Measurements from ENCODE around the gene SKIC2.

Gene SKIC2

GRCh38 chr6:31956796-31957195, 2.2 kb upstream of the SKIC2 start:
- ChIA-PET POLR2A (interaction anchor here (4.8 kb wide), 1 partner anchor 15 kb away, joined by 64 read pairs; the partner anchor contains the start of gene DXO), CTCF (interaction anchor here (0.7 to 1.2 kb wide), 3 partner anchors 34 to 279 kb away, joined by 3 to 4 read pairs (median 4); no protein-coding TSS in a partner anchor)
- Histone ChIP-seq H3K4me3 (ENCODE audit: low read depth, low read length) (no peak overlapping the region), H3K4me1 (ENCODE audit: control insufficient read depth, insufficient read depth, low read length) (no peaks in the 10 kb centered on the region; the same call in 1 of the 2 replicates), H3K27ac (ENCODE audit: extremely low read depth, low read depth, low read length) (no peak overlapping the region), H3K36me3 (ENCODE audit: control insufficient read depth in 2 of 2, insufficient read depth in 1 of 2, low read length in 2 of 2) (peaks cover 15 to 75% of the 10 kb centered on the region in 2 experiments), H3K9me3 (ENCODE audit: control insufficient read depth, insufficient read depth, low read depth, low read length) (no peaks in the 10 kb centered on the region)
- no peak for TF ChIP-seq ZNF211 (tag by site-specific recombination; IDR thresholded peaks at IDR 0.05; ENCODE audit: low read depth)
- TF ChIP-seq ZNF366 (tag by site-specific recombination; conservative IDR thresholded peaks at IDR 0.05): no peak
- TF ChIP-seq ZBTB7A (tag by site-specific recombination; IDR thresholded peaks at IDR 0.05; ENCODE audit: low read depth): no peak
- no peak for TF ChIP-seq REPIN1 (tag by site-specific recombination; IDR thresholded peaks at IDR 0.05; ENCODE audit: low read depth)
- no peak for TF ChIP-seq ZNF530 (tag by site-specific recombination; IDR thresholded peaks at IDR 0.05; ENCODE audit: low read depth)
- TF ChIP-seq ZBTB6 (tag by site-specific recombination; IDR thresholded peaks at IDR 0.05): no peak
- no peak for TF ChIP-seq ZNF138 (tag by site-specific recombination; IDR thresholded peaks at IDR 0.05; ENCODE audit: borderline replicate concordance)
- no peak for TF ChIP-seq ZNF837 (tag by site-specific recombination; IDR thresholded peaks at IDR 0.05)
- no peak for TF ChIP-seq ZNF48 (tag by site-specific recombination; IDR thresholded peaks at IDR 0.05)
- TF ChIP-seq ZNF623 (tag by site-specific recombination; IDR thresholded peaks at IDR 0.05): no peak
- TF ChIP-seq ZNF544 (tag by site-specific recombination; IDR thresholded peaks at IDR 0.05): no peak
- TF ChIP-seq, protein P1, sequence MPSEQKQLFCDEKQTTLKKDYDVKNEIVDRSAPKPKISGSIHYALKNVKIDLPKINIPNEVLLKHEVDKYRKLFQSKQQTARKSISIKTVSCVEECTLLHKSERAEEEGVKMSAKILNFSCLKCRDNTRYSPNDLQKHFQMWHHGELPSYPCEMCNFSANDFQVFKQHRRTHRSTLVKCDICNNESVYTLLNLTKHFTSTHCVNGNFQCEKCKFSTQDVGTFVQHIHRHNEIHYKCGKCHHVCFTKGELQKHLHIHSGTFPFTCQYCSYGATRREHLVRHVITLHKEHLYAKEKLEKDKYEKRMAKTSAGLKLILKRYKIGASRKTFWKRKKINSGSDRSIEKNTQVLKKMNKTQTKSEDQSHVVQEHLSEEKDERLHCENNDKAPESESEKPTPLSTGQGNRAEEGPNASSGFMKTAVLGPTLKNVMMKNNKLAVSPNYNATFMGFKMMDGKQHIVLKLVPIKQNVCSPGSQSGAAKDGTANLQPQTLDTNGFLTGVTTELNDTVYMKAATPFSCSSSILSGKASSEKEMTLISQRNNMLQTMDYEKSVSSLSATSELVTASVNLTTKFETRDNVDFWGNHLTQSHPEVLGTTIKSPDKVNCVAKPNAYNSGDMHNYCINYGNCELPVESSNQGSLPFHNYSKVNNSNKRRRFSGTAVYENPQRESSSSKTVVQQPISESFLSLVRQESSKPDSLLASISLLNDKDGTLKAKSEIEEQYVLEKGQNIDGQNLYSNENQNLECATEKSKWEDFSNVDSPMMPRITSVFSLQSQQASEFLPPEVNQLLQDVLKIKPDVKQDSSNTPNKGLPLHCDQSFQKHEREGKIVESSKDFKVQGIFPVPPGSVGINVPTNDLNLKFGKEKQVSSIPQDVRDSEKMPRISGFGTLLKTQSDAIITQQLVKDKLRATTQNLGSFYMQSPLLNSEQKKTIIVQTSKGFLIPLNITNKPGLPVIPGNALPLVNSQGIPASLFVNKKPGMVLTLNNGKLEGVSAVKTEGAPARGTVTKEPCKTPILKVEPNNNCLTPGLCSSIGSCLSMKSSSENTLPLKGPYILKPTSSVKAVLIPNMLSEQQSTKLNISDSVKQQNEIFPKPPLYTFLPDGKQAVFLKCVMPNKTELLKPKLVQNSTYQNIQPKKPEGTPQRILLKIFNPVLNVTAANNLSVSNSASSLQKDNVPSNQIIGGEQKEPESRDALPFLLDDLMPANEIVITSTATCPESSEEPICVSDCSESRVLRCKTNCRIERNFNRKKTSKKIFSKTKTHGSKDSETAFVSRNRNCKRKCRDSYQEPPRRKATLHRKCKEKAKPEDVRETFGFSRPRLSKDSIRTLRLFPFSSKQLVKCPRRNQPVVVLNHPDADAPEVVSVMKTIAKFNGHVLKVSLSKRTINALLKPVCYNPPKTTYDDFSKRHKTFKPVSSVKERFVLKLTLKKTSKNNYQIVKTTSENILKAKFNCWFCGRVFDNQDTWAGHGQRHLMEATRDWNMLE (tag by site-specific recombination; conservative IDR thresholded peaks at IDR 0.05; ENCODE audit: low read depth): no peak
- no peak for TF ChIP-seq YY2 (tag by site-specific recombination; IDR thresholded peaks at IDR 0.05)
- no peak for TF ChIP-seq HOXA7 (CRISPR knock-in tag; IDR thresholded peaks at IDR 0.05; ENCODE audit: borderline replicate concordance)
- no peak for TF ChIP-seq ZNF670 (tag by site-specific recombination; IDR thresholded peaks at IDR 0.05; ENCODE audit: low read depth)

GRCh38 chr6:31958412-31958740, 599 bp upstream of the SKIC2 start:
- Histone ChIP-seq H3K4me1 (ENCODE audit: control insufficient read depth, insufficient read depth, low read length) (no peaks in the 10 kb centered on the region; the same call in 1 of the 2 replicates), H3K27ac (ENCODE audit: extremely low read depth, low read depth, low read length) (peak overlapping the region; percentile 39; the same call in 1 of the 2 replicates), H3K4me3 (ENCODE audit: low read depth, low read length) (peak overlapping the region; percentile 78), H3K9me3 (ENCODE audit: control insufficient read depth, insufficient read depth, low read depth, low read length) (no peaks in the 10 kb centered on the region), H3K36me3 (ENCODE audit: control insufficient read depth in 2 of 2, insufficient read depth in 1 of 2, low read length in 2 of 2) (peaks cover 15 to 75% of the 10 kb centered on the region in 2 experiments)
- ChIA-PET POLR2A (interaction anchor here (0.6 to 4.8 kb wide), 8 partner anchors 9 to 417 kb away, joined by 3 to 64 read pairs (median 6); partner anchors contain the start of genes DDX39B, DXO, EHMT2 and HSPA1B), CTCF (interaction anchor here (0.5 to 1.2 kb wide), 2 partner anchors 19 to 167 kb away, joined by 3 read pairs; no protein-coding TSS in a partner anchor)
- no peak for TF ChIP-seq ZFP69B (tag by site-specific recombination; IDR thresholded peaks at IDR 0.05)
- peak; percentile 20; the same call in 1 of the 2 replicates for TF ChIP-seq ZNF398 (tag by site-specific recombination; IDR thresholded peaks at IDR 0.05)
- no peak for TF ChIP-seq ZNF394 (tag by site-specific recombination; IDR thresholded peaks at IDR 0.05; ENCODE audit: borderline replicate concordance)
- TF ChIP-seq ZBTB21 (tag by site-specific recombination; IDR thresholded peaks at IDR 0.05): no peak
- TF ChIP-seq, protein P2, sequence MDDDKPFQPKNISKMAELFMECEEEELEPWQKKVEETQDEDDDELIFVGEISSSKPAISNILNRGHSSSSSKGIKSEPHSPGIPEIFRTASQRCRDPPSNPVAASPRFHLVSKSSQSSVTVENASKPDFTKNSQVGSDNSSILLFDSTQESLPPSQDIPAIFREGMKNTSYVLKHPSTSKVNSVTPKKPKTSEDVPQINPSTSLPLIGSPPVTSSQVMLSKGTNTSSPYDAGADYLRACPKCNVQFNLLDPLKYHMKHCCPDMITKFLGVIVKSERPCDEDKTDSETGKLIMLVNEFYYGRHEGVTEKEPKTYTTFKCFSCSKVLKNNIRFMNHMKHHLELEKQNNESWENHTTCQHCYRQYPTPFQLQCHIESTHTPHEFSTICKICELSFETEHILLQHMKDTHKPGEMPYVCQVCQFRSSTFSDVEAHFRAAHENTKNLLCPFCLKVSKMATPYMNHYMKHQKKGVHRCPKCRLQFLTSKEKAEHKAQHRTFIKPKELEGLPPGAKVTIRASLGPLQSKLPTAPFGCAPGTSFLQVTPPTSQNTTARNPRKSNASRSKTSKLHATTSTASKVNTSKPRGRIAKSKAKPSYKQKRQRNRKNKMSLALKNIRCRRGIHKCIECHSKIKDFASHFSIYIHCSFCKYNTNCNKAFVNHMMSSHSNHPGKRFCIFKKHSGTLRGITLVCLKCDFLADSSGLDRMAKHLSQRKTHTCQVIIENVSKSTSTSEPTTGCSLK (tag by site-specific recombination; IDR thresholded peaks at IDR 0.05): no peak
- no peak for TF ChIP-seq ZIC2 (tag by site-specific recombination; IDR thresholded peaks at IDR 0.05)
- TF ChIP-seq, protein P3, sequence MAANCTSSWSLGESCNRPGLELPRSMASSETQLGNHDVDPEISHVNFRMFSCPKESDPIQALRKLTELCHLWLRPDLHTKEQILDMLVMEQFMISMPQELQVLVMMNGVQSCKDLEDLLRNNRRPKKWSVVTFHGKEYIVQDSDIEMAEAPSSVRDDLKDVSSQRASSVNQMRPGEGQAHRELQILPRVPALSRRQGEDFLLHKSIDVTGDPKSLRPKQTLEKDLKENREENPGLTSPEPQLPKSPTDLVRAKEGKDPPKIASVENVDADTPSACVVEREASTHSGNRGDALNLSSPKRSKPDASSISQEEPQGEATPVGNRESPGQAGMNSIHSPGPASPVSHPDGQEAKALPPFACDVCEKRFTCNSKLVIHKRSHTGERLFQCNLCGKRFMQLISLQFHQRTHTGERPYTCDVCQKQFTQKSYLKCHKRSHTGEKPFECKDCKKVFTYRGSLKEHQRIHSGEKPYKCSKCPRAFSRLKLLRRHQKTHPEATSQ (tag by site-specific recombination; IDR thresholded peaks at IDR 0.05): no peak

Measured in HEK293 (cell line).